GM18498 (cell line): ENCODE results near the gene DCLRE1B.
"Not testable (repeated sequence)": the region's sequence is repeated elsewhere in the genome, so short reads cannot be mapped to it uniquely, and the experiment has no call there.

Source experiments
- ATAC-seq: cut with Tn5 transposase; IDR thresholded peaks from one replicate; pipeline ENCODE4 v1.9.1; 2021; ENCODE audit warnings: mild to moderate bottlenecking, moderate library complexity; ENCODE audit not compliant: unreplicated experiment

The DCLRE1B gene

GRCh38 chr1:113946112-113946511 is 41.0 kb downstream of the DCLRE1B start:
- no peak for ATAC-seq

- no peak for ATAC-seq
These were observed 41.7 kb downstream of the DCLRE1B start for GRCh38 chr1:113946678-113947387.

GRCh38 chr1:113947388-113948107 is 42.4 kb downstream of the DCLRE1B start:
- no peak for ATAC-seq

GRCh38 chr1:113948151-113948550 is 43.0 kb downstream of the DCLRE1B start:
- not testable (repeated sequence) for ATAC-seq

GRCh38 chr1:113949007-113949406 is 43.9 kb downstream of the DCLRE1B start:
- ATAC-seq = no peak

- no peak for ATAC-seq
These were observed 45.8 kb downstream of the DCLRE1B start for GRCh38 chr1:113950908-113951307.

- no peak for ATAC-seq
These were observed 46.6 kb downstream of the DCLRE1B start for GRCh38 chr1:113951719-113952118.

- ATAC-seq = no peak
These were observed 52.9 kb downstream of the DCLRE1B start for GRCh38 chr1:113957984-113958383.

GRCh38 chr1:113958691-113959090 is 53.6 kb downstream of the DCLRE1B start:
- no peak for ATAC-seq

GRCh38 chr1:113963281-113963906 is 58.3 kb downstream of the DCLRE1B start:
- no peak for ATAC-seq
